Measurements from ENCODE around the gene FAM89B.

The FAM89B gene

DNA sequence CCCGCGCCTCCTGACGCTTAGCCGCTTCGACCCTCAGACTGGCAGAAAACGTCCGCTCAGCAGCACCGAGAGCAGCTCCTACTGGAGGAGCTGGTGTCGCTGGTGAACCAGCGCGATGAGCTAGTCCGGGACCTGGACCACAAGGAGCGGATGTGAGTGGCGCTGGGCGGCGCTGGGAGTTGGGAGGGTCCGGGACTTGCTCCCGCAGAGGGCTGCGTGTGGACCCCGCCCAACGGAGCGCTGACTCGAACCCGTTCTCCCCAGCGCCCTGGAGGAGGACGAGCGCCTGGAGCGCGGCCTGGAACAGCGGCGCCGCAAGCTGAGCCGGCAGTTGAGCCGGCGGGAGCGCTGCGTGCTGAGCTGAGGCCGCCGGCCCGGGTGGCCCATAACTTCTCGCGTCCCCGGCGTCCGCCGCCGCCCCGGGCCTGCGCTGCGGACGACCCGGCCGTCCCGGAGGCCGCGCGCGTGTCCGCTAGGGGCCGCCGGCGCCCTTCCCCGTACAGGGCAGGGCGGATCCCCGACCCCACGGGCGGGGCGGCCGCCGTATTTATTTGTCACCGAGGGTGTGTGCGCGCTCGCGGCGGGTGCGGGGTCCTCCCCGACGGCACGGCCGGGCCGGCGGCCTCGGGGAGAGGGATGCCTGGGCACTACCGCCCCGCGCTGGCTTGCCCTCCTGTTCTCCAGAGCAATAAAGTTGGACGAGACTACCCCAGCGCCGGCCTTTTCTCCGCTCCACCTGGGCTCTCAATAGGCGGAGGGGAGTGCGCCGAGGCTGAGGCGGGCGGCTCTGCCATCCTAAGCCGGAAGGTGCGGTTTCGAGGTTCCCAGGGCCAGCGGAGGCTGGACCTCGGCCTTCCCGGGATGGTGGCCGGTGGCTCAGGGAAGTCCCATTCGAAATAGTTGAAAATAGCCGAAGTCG lies 19.9 kb downstream of the FAM89B start:
- DNase-seq, result no peak

DNA sequence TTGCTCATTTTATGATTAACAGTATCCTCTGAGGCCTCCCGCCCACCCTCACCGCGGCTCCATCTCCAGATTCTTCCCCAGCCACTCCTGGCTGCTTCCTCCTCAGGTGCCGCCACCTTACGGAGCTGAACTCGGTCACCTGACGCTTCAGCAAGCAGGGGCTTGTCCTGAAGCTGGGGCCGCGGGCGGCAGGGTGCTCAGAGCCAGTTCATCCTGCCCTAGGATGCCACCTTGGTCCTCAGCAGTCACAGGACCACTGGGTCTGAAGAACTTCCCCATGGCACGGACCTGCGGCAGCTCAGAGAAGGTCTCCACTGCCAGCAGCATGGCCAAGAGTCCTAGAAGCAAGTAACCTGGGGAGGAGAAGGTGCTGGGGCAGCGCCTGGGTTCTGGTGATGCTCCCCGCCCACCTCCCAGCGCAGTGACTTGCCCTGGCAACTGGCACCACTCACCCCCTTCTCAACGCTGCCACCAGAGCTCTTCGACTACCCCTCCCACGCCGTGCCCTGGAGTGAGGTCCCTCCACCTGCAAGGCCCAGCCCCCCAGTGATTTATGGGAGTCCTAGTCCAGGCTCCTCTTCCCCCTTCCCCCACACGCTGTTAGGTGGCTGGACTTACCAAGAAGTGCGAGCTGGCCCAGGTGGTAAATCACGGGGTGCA lies 20.6 kb downstream of the FAM89B start:
- DNase-seq, result no peak

DNA sequence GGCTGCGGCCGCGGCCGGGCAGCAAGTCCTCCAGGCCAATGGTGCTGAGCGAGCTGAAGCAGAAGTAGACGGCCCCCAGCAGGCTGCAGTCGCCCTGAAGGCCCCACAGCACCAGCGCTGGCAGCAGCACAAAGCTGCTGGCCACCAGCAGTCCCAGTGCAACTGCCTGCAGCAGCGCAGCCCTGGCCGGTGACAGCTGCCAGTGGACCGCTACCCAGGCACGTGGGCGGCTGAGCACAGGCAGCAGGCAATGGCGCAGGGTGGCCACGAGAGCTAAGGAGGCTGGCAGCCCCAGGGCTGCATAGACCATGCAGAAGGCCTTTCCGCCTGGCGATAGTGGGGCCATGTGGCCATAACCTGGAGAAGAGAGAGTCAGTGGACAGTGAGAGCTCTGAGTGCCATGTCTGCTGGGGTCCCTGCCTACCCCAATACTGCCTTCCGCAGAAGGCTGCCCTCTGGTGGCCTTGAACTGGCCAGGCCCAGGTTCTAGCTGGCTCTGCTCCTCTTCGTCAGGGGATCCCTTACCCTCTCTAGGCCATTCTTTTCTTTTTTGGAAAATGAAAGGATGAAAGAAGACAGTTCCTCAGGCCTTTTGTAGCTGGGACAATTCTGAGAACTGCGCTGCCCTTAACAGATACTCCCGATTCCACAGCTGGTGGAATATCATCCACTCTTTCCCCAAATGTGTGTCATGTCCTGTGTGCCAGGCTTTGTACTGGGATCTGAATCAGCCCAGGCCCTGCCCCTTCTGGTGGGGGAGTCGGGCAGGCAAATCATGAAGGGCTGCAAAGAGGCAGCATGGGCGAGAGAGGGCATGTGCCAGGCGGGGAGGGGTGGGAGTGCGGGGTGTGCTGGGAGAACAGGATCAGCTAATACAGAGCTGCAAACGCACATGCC lies 21.4 kb downstream of the FAM89B start:
- DNase-seq, result peak; percentile 3

DNA sequence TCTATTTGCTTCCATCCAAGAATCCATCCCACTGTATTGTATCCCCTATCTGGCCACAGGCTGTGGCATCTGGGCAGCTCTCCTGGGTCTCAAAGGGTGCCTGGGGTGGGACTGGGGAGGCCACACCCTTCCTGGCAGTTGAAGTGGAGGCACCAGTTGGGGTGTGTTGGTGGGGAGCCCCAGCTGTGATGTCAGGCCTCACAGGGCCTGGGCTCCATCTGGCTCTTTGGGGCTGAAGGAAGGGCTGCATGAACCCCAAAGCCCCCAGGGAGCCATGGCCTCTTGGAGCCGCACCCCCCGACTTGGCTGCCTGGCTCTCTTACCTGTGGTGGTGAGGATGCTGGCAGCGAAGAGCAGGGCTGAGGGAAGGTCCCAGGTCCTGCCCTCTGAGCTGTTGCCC lies 22.8 kb downstream of the FAM89B start:
- no peak for DNase-seq

DNA sequence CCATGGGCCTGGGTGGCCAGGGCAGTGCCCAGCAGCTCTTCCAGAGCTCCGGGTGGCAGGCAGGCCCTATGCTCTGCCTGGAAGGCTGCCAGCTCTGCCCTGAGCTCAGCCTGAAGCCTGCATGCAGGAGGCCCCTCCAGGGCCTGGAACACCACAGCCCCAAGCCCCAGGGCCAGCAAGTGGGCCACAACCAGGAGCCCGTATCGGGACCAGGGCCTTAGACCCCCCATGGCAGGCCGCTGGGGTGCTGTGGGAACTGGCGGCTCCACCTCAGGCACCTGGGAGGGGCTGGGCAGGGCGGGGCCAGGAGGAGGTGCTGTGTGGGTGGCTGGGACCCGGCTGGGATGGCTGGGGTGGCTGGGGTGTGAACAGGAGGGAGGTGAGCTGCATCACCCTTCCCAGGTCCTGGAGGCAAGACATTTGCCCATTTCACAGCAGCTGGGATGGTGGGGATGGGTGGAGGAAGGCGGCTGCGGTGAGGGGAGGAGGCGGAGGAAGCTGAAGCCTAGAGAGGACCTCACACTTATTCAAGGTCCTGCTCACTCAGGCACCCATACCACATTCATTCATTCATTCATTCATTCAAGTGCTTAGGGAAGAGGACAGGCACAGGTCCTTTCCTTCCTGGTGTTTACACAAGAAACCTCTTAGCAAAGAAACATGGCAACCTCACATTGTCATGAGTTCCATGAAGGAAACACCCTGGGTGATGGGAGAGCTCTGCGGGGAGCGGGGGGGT lies 23.4 kb downstream of the FAM89B start, which contains the start of gene KCNK7:
KCNK7 (minus strand) TSS at position 258 of the 739 bp plus-strand sequence; CDS start at position 230, 28 bp downstream.
- DNase-seq, result no peak

DNA sequence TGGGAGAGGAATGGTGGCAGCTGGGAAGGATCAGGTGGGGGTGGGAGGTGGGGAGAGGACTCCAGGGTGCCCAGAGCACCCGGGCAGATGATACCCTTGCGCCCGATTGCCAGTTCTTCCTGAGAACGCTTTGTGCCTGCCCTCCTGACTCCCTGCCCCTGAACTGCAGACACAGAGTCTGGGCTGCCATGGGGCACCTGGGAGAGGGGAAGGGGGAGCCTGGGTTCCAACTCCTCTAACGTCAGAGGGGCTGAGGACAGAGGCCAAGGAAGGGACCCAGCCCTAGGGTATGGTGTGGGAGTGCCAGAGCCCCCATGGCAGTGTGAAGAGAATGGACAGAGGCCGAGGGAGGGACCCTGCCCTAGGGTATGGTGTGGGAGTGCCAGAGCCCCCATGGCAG lies 24.2 kb downstream of the FAM89B start:
- no peak for DNase-seq

DNA sequence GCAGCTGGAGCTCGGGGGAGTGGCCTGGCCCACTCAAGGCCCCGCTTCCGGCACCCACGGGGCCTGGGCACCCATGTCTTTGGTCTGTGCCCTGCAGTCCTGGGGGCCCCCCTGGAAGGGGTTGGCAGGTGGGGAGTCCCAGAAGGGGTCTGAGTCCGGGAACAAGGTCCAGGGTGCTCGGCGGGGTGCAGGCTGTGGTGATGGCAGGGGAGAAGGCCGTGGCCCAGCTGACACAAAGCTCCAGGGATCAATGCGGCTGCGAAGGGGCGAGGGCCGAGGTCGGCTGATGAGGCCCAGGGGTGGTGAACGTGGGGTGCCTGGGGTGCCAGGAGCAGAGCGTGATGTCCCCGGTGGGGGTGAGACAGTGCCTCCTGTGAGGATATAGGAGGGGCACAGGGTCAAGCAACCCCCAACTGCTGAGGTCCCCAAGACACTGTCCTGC lies 25.9 kb downstream of the FAM89B start:
- DNase-seq, result no peak

DNA sequence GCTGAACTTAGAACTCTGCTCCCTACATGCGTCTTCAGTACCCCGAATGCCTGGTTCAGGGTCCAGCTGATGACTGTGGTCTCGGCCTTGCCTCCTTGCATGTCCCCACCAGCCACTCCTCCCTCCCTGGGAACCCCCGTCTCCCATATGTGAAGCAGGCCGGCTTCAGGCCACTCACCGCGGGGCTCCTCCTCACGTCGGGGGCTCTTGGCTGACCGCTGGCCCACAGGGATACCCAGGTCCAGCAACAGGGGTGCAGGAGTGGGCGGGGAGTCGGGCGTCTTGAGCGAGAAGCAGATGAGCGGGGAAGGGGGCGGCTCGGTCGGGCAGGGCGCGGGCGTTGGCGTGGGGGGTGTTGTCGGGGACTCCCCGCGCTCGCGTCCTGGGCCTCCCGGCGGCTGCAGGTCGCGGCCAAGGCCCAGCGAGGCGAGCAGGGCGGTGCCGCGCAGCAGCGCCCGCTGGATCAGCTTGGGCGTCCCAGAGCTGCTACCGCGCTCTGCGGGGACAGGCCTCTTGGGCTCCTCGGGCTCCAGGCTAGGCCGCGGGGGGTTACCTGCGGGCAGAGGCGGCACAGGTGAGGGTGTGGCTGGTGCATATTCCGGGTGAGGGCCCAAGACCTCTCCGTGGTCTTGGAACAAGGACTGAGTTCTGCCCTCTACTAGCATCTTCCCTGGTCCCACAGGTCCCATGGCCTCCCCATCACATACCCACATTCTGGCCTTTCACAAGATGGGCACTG lies 27.0 kb downstream of the FAM89B start:
- no peak for DNase-seq

DNA sequence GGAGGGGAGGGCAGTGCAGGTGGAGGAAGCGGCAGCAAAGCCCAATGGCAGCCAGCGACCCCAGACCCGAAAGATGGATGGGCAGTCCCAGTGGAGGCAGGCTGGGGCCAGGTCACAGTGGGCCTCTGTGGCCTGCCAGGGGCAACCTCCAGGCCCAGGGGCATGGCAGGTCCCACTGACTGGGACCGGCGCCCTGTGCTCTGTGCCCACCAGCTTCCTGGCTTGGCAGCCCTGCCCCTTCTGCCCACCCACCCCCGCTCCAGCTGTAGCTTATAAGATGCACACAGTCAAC lies 27.6 kb downstream of the FAM89B start:
- no peak for DNase-seq

DNA sequence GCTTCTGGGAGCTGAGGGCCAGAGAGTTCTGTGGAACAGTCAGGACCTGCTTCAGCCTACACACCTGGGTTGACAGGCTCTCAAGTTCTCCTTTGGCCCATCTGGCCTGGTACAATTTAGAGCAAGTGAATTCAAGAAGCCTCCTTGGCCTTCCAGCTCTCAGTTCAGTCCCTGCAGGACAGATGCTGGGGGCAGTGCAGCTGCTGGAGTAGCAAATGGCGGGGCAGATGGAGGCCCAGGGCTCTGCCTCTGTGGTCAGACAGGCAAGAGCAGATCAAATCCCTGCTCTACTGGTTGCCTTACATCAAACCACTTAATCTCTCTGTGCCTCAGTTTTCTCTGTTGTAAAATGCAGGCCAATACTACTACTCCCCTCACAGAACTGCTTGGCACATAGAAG lies 31.9 kb downstream of the FAM89B start:
- DNase-seq, result no peak

DNA sequence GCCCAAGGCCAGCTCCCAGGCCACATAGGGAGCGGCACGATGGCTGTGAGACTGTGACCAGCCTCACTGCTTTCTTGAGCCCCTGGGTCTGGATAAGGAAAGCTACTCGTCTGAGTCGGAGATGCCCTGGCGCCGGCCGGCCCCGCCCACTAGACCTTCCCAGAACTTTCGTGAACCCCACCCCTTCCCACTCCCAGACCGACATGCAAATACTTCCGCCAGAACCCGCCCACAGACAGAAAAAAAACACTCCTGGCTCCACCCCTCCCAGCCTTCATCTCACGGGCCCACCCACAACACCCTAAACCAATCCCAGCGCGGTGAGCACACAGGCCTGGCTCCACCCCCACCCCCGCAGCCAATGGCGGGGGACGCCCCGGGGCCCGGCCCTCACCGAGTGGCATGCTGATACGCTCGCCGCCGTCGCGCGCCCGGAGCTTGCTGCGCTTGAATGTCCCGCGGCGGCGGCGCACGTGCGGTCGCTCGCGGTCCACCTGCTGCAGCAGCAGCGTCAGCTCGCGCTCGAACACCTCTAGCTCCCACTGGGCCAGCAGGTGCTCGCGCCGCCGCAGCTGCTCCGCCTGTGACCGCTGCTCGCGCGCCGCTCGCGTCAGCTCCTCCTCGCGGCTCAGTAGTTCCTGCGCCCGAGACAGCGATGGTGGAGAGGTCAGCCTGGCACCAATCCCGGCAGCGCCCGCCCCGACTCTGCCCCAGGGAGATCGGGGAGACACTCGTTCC lies 34.7 kb downstream of the FAM89B start:
- DNase-seq, result peak; percentile 89

DNA sequence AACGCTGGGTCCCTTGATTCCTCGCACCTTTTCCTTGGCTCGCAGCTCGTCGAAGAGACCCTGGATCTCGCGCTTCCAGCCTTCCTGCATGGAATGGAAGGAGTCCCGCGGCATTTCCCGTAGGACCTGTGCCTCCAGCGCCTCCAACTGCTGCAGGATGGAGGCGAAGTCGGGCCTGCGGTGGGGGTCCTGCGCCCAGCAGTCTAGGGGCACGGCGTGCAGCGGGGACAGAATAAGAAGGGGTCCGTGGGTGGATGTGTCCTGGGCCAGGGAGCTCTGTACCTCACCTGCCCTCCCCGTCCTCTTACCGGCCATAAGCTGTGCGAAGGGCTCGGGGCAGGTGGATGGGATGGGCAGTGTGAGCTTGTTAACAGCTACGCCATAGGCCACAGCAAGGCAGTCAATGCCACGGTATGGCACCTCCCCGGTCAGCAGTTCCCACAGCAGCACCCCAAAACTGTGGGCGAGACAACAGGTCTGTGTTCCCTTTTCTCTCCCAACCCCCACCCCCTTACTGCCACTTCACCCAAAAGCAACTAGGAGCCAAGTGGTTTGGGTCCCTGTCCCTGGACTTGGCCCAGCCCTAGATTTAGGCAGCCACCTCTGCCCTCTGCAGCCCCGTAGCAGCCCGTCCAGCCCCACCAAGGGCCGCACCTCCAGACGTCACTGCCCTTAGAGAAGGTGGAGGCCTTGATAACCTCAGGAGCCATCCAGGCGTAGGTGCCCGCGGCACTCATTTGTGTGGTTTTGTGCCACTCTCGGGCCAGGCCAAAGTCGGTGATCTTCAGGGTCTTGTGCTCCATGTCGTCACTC lies 35.5 kb downstream of the FAM89B start:
- DNase-seq, result no peak

DNA sequence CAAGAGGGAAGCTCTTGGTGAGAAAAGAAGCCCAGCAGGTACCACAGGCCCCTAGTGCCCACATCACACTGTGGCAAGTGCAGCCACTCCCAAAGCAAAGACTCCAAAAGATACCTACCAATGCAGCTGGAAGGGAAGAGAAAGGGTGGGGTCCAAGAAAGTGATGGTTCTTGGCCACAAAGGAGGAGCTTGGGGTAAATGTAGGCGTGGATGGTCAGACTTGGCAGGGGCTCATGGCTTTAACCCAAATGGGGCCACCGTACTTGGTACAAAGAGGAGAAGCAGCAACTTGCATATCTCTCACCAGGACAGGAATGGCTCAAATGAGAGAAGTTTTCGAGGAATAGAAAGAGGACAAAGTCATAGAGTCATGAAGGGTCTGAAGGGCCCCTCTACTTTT lies 36.9 kb downstream of the FAM89B start:
- DNase-seq, result no peak

DNA sequence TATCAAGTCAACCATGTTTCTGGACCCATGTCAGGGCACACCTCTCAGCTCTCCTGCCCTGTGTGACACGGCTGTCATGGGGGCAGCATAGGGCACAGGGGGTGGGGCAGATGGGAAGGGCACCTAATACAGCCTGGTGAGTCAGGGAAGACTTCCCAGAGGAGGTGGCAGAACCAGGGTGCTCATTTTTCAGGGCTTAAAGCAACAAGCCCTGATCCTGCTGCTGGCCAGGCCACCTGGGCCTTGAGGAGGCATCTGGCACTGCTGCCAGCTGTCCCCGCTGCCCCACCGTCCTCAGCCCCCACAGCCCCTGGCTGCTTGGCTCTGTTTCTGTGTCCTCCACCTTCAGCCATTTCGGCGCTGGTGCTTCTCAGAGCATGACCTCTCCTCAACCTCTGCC lies 37.3 kb downstream of the FAM89B start:
- DNase-seq, result no peak

DNA sequence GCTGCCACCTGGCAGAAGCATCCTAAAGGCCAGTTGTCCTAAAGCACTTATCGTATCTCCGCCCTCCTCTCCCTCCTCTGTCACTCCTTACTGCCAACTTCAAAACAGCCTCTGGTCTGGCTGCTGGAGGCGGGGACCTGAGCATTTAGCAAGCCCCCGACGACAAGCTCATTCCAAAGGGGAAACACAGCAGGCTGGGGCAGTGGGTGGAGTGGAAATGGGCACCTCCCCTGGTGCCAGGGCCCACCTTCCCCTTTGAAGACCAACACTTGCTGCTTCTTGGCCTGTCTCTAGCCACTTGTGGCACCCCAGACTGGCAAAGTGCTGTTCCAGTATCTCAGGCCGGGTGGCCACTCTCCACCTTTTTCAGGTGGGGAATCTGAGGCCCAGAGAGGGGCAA lies 38.1 kb downstream of the FAM89B start:
- no peak for DNase-seq

DNA sequence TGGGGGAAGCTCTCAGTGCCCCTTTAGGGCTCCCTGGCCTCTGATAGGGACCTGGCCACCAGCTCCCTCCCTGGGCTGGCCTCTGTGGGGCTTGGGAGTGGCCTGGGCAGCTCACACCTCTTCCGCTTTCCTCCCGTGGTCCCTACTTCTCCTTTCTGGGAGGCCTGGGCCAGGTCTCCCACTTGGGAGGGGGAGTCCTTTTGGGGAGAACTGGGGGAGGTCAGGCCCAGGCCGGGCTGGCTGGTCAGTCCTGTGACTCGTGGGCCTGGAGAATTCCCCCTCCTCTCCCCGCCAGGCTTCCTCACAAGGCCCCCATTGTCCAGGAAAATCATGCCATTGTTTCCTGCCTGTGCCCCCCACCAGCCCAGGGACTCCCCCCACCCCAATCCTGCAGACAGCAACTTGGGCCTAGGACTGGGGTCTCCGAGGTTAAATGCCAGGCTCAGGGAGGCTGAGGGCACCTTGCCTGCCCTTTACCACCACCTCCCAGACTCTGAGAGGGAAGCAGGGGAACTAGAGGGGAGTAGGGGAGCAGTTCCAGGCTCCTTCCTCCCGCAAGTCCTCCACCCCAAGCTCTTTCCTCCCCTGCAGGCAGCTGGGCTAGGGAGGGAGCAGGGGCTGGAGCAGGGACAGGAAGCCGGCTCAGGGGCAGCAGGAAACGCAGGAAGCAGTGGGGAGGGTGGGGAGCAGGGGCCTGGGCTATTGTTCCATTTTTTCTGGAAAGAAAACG lies 38.9 kb downstream of the FAM89B start:
- DNase-seq, result no peak

DNA sequence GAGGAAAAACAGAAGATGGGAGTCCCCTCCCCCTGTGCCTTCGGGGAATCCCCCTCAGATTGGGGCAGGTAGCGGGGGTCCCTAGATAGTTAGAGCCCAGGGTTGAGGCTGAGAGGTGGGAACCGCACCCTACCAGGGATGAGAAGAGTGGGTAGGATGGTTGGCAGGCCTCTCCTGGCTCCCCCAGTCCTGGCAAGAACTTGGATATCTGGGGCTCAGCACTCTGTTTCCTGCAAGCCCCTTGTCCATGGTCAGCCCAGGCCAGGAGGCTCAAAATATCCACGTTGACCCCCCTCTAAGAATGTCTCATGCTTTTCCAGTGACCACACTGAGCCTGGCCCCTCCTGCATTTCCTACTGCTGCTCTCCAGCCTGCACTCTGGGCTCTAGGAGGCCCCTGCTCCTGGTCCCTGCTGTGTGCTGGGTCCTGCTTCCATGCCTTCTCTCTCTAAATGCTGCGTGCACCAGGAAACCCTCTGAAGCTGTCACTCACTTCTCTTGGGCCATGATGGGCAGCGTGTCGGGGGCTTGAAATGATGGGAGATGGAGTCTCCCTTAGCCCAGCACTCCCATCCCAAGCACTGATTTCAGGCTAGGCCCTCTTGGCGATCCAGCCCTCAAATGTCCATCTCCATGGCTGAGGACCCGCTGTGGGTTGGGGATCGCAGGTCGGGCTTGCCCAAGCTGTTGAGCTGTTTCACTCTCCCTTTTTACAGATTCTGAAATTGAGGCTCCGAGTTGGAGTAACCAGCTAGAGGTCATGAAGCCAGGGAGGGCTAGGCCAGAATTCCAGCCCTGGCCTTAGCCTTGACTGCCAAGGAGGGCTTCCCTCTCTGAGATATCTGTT lies 39.6 kb downstream of the FAM89B start:
- no peak for DNase-seq

DNA sequence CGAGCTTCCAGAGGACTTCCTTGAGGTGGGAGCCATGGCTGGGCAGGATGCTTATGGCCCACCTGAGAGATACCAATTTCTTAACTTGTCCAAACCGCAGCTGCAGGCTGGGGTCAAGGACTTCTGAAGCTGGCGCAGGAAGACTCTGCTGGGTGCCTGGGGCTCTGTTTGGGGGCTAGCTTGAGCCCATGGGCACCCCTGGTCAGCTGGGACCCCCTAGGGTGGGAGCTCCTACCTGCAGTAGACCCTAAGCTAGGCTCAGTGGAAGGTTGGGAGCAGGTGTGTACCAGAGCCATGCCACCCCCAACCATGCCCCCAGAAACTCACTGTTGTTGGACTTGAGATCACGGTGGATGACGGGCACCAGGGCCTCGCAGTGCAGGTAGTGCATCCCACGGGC lies 40.4 kb downstream of the FAM89B start:
- no peak for DNase-seq

Data from NCI-H1092 treated with DMSO at 0.1 percent for 48 hours (cell line).